ENCODE measurements around the gene FNDC7. TPM values are rescaled to one million over a fixed set of nuclear protein-coding genes. Genes with fewer than 3 reads are reported as not detected.

Gene FNDC7
- polyA plus RNA-seq, 1 of the 3 experiments (the other 2 are of a cell fraction): 0.02 TPM

DNA sequence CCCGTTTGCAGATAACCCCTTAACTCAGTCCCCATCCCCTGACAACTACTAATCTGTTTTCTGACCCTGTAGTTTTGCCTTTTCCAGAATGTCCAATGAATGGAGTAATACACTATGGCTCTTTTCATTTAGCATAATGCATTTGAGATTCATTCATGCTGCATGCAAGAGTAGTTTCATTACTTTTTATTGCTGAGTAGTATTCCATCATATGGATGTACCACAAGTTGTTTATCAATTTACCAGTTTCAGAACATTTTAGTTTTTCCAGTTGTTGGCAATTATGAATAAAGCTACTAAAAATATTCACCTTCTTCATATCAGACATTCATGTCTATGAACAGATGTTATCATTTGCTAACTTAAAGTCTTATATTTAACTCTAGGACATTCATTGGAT lies 79.1 kb downstream of the FNDC7 start:
- Histone ChIP-seq H3K27me3 (ENCODE audit: insufficient read depth) (no peaks in the 10 kb centered on the region), H3F3A (replicated peaks; ENCODE audit: insufficient read depth) (no peaks in the 10 kb centered on the region), H4K20me1 (ENCODE audit: insufficient read depth) (no peaks in the 10 kb centered on the region), H3K36me3 (replicated peaks in 1 of 2; ENCODE audit: control insufficient read depth in 1 of 2, insufficient read depth in 2 of 2, low read length in 1 of 2) (peaks cover 42 to 84% of the 10 kb centered on the region in 2 experiments), H3K9me2 (no peaks in the 10 kb centered on the region), H3K4me3 (ENCODE audit: low read depth in 2 of 2, low read length in 1 of 2) (no peak overlapping the region; a peak in 1 of 4 replicates), H3K9ac (no peak overlapping the region), H3K4me2 (no peak overlapping the region), H3K79me2 (ENCODE audit: insufficient read depth) (no peaks in the 10 kb centered on the region; the same call in 1 of the 2 replicates), H3K4me1 (ENCODE audit: control insufficient read depth in 1 of 2, insufficient read depth in 2 of 2, low read depth in 1 of 2, low read length in 1 of 2) (no peaks in the 10 kb centered on the region), H2AFZ (ENCODE audit: low read depth) (no peak overlapping the region), H3K9me3 (peaks cover 14% of the 10 kb centered on the region; the same call in 1 of the 2 replicates), H3K27ac (ENCODE audit: low read depth in 2 of 2, low read length in 1 of 2) (no peak overlapping the region)
- WGBS (ENCODE audit: low lambda C conversion rate): 90% methylated on average over 1 of the region's 1 CpG
- TF ChIP-seq SIN3A (IDR thresholded peaks at IDR 0.05; ENCODE audit: borderline replicate concordance, low read depth, low read length): no peak
- no peak for TF ChIP-seq FOXJ3 (CRISPR knock-in tag; IDR thresholded peaks at IDR 0.05)
- TF ChIP-seq RCOR1 (IDR thresholded peaks at IDR 0.05; ENCODE audit: low read length): no peak
- TF ChIP-seq, protein P1, sequence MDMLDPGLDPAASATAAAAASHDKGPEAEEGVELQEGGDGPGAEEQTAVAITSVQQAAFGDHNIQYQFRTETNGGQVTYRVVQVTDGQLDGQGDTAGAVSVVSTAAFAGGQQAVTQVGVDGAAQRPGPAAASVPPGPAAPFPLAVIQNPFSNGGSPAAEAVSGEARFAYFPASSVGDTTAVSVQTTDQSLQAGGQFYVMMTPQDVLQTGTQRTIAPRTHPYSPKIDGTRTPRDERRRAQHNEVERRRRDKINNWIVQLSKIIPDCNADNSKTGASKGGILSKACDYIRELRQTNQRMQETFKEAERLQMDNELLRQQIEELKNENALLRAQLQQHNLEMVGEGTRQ (IDR thresholded peaks at IDR 0.05; ENCODE audit: borderline replicate concordance, low read depth, low read length): no peak
- no peak for TF ChIP-seq NFIC (IDR thresholded peaks at IDR 0.05; ENCODE audit: borderline replicate concordance)
- TF ChIP-seq, protein P2, sequence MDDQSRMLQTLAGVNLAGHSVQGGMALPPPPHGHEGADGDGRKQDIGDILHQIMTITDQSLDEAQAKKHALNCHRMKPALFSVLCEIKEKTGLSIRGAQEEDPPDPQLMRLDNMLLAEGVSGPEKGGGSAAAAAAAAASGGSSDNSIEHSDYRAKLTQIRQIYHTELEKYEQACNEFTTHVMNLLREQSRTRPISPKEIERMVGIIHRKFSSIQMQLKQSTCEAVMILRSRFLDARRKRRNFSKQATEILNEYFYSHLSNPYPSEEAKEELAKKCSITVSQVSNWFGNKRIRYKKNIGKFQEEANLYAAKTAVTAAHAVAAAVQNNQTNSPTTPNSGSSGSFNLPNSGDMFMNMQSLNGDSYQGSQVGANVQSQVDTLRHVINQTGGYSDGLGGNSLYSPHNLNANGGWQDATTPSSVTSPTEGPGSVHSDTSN (IDR thresholded peaks at IDR 0.05): no peak
- TF ChIP-seq TAF1 (IDR thresholded peaks at IDR 0.05; ENCODE audit: borderline replicate concordance, low read depth, low read length): no peak
- no peak for TF ChIP-seq RFX5 (IDR thresholded peaks at IDR 0.05; ENCODE audit: low read length)
- TF ChIP-seq, protein P3, sequence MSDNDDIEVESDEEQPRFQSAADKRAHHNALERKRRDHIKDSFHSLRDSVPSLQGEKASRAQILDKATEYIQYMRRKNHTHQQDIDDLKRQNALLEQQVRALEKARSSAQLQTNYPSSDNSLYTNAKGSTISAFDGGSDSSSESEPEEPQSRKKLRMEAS (IDR thresholded peaks at IDR 0.05; ENCODE audit: low read depth): no peak
- TF ChIP-seq, protein P4, sequence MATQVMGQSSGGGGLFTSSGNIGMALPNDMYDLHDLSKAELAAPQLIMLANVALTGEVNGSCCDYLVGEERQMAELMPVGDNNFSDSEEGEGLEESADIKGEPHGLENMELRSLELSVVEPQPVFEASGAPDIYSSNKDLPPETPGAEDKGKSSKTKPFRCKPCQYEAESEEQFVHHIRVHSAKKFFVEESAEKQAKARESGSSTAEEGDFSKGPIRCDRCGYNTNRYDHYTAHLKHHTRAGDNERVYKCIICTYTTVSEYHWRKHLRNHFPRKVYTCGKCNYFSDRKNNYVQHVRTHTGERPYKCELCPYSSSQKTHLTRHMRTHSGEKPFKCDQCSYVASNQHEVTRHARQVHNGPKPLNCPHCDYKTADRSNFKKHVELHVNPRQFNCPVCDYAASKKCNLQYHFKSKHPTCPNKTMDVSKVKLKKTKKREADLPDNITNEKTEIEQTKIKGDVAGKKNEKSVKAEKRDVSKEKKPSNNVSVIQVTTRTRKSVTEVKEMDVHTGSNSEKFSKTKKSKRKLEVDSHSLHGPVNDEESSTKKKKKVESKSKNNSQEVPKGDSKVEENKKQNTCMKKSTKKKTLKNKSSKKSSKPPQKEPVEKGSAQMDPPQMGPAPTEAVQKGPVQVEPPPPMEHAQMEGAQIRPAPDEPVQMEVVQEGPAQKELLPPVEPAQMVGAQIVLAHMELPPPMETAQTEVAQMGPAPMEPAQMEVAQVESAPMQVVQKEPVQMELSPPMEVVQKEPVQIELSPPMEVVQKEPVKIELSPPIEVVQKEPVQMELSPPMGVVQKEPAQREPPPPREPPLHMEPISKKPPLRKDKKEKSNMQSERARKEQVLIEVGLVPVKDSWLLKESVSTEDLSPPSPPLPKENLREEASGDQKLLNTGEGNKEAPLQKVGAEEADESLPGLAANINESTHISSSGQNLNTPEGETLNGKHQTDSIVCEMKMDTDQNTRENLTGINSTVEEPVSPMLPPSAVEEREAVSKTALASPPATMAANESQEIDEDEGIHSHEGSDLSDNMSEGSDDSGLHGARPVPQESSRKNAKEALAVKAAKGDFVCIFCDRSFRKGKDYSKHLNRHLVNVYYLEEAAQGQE (IDR thresholded peaks at IDR 0.05; ENCODE audit: low read depth, low read length): no peak
- ChIA-PET CTCF (interaction anchor here (1.3 kb wide), 1 partner anchor 22 kb away, joined by 3 read pairs; no protein-coding TSS in a partner anchor), POLR2A (no interaction called here)
- DNase-seq: no peak

Other genes starting within 250 kb of the FNDC7 start
- 2.9 and 3.1 TPM in 2 replicates for gene EEIG2, start 152.8 kb upstream of the FNDC7 start, polyA plus RNA-seq (2012; rRNA removed)
- 0.03 TPM in 2 replicates for gene HENMT1, start 51.8 kb upstream of the FNDC7 start, polyA plus RNA-seq (2012; rRNA removed)
- 17.5 and 22.3 TPM in 2 replicates for gene PRPF38B, start 20.6 kb upstream of the FNDC7 start, polyA plus RNA-seq (2012; rRNA removed)
- 12.6 and 16.8 TPM in 2 replicates for gene STXBP3, start 33.8 kb downstream of the FNDC7 start, polyA plus RNA-seq (2012; rRNA removed)
- gene AKNAD1, start 144.2 kb downstream of the FNDC7 start, polyA plus RNA-seq (2012; rRNA removed): 0.70 and 0.71 TPM in 2 replicates
- 6.2 and 6.7 TPM in 2 replicates for gene GPSM2, start 164.1 kb downstream of the FNDC7 start, polyA plus RNA-seq (2012; rRNA removed)

Measured in SK-N-SH (cell line).